Measurements from ENCODE around the gene KICS2. TPM values are rescaled to one million over a fixed set of nuclear protein-coding genes. Genes with fewer than 3 reads are reported as not detected.

The KICS2 gene
- total and polyA plus RNA-seq, 2 of the 8 experiments (the other 6 are each of a cell fraction or from before 2014, with no cell fraction given): 5.6 to 9.5 TPM

- FAIRE-seq (no peak), DNase-seq (ENCODE audit: low read depth in 1 of 2, low spot score in 2 of 2) (no peak)
- no peak overlapping the region for H2BK120ac ChIP-seq (replicated peaks; ENCODE audit: low read depth, low read length)
- 65% methylated on average over 2 of the region's 2 CpGs; no CpG with 5 or more reads in 1 of the 2 experiments for WGBS, 2 experiments (ENCODE audit: extremely low coverage in 1 of 2, insufficient coverage in 1 of 2, insufficient read length in 1 of 2, insufficient replicate concordance in 2 of 2, low coverage in 1 of 2, low lambda C conversion rate in 2 of 2, missing lambda C conversion rate in 1 of 2)
- H4K20me1 ChIP-seq (replicated peaks in 1 of 2; ENCODE audit: control insufficient read depth in 1 of 2, insufficient read depth in 2 of 2, low read length in 2 of 2): no peaks in the 10 kb centered on the region
- H3K9me3 ChIP-seq (ENCODE audit: insufficient read depth in 2 of 2, low read depth in 1 of 2, low read length in 1 of 2): no peaks in the 10 kb centered on the region
- H3K56ac ChIP-seq (replicated peaks; ENCODE audit: insufficient read length, low read depth, low read length): no peak overlapping the region
- H3K14ac ChIP-seq (ENCODE audit: insufficient read length): no peak overlapping the region
- no peak overlapping the region for H3K9ac ChIP-seq (replicated peaks in 1 of 4; ENCODE audit: extremely low read depth in 1 of 4, low read depth in 3 of 4, low read length in 3 of 4)
- no peak overlapping the region for H2BK20ac ChIP-seq (ENCODE audit: low read length)
- peak overlapping the region in 1 of 4 experiments; percentile 7; a peak in 1 of 8 replicates for H3K4me3 ChIP-seq (ENCODE audit: extremely low read depth in 1 of 4, insufficient read depth in 2 of 4, low read depth in 3 of 4, low read length in 4 of 4)
- H3K79me1 ChIP-seq (ENCODE audit: low read depth, low read length): no peaks in the 10 kb centered on the region
- no peak overlapping the region for H2AFZ ChIP-seq (ENCODE audit: low read length)
- H3K18ac ChIP-seq (ENCODE audit: extremely low read depth, low read length): no peak overlapping the region
- H3K36me3 ChIP-seq (ENCODE audit: control insufficient read depth in 2 of 4, insufficient read depth in 4 of 4, low read length in 3 of 4): no peaks in the 10 kb centered on the region
- H3K27ac ChIP-seq (ENCODE audit: low read depth, low read length): no peak overlapping the region
- H2BK15ac ChIP-seq (ENCODE audit: low read length): no peak overlapping the region
- H2AK5ac ChIP-seq (ENCODE audit: low read depth, low read length): no peak overlapping the region
- no peak overlapping the region for H4K91ac ChIP-seq (replicated peaks; ENCODE audit: insufficient read length, low read length)
- POLR2A ChIA-PET (ENCODE audit: partially characterized antibody): interaction anchor here (0.6 to 1.1 kb wide), 4 partner anchors 8 to 1151 kb away, joined by 3 read pairs; no protein-coding TSS in a partner anchor
- peaks cover 0 to 10% (median 3%) of the 10 kb centered on the region in 4 experiments; a peak in 5 of 7 replicates for H3K4me1 ChIP-seq (replicated peaks in 1 of 4; ENCODE audit: control insufficient read depth in 3 of 4, insufficient read depth in 4 of 4, low read length in 3 of 4)
- no peak overlapping the region for H2BK5ac ChIP-seq (ENCODE audit: low read depth, low read length)
- H3K4me2 ChIP-seq (ENCODE audit: insufficient read depth in 1 of 2, low read depth in 2 of 2, low read length in 2 of 2): no peak overlapping the region
- TF ChIP-seq JUN (IDR thresholded peaks at IDR 0.05; ENCODE audit: low read depth, low read length) (no peak), SUZ12 (IDR thresholded peaks at IDR 0.05; ENCODE audit: low read length) (no peak)
- H4K8ac ChIP-seq (ENCODE audit: extremely low read depth, insufficient read depth, low read length): no peak overlapping the region
- 0 out of 4 replicates have a peak, but pooled peaks cover 0 to 2% of the 10 kb centered on the region in 2 experiments for H3K79me2 ChIP-seq (ENCODE audit: control insufficient read depth in 1 of 2, insufficient read depth in 2 of 2, low read length in 2 of 2)
- no peaks in the 10 kb centered on the region for H3K27me3 ChIP-seq (replicated peaks in 1 of 4; ENCODE audit: control insufficient read depth in 3 of 4, extremely low read depth in 1 of 4, insufficient read depth in 3 of 4, low read length in 3 of 4)
- H3K23ac ChIP-seq (ENCODE audit: insufficient read length): no peak overlapping the region
- CTCF ChIA-PET (ENCODE audit: partially characterized antibody): interaction anchor here (1.7 to 2.4 kb wide), 2 partner anchors 37 to 375 kb away, joined by 3 to 12 read pairs; partner anchors contain the start of gene SRGAP1
- no peak overlapping the region for H2BK12ac ChIP-seq (ENCODE audit: low read depth, low read length)
- no peak overlapping the region for H4K5ac ChIP-seq (ENCODE audit: insufficient read length, low read depth, low read length)
- no peak overlapping the region for H3K4ac ChIP-seq (replicated peaks; ENCODE audit: insufficient read length, low read depth, low read length)
- H3K23me2 ChIP-seq (ENCODE audit: low read depth, low read length): no peaks in the 10 kb centered on the region
Measured at GRCh38 chr12:64219145-64219544, 3.0 kb downstream of the KICS2 start.
